ENCODE measurements around the gene FOXO1. TPM values are rescaled to one million over a fixed set of nuclear protein-coding genes. Genes with fewer than 3 reads are reported as not detected.

FOXO1 gene
- total and polyA plus RNA-seq, 2 of the 13 experiments (the other 11 are each of a cell fraction or from before 2014, with no cell fraction given): 8.1 to 13.1 TPM

- ChIA-PET CTCF (ENCODE audit: low intra/inter-chr PET ratio, low total read pairs) (no interaction called here), POLR2A (no interaction called here)
- TF ChIP-seq ZNF816 (CRISPR knock-in tag; IDR thresholded peaks at IDR 0.05; ENCODE audit: borderline replicate concordance) (no peak), ZNF850 (CRISPR knock-in tag; conservative IDR thresholded peaks at IDR 0.05) (no peak), ZNF691 (CRISPR knock-in tag; IDR thresholded peaks at IDR 0.05; ENCODE audit: borderline replicate concordance, low read depth) (no peak), ARHGAP35 (CRISPR knock-in tag; IDR thresholded peaks at IDR 0.05; ENCODE audit: borderline replicate concordance) (no peak), PATZ1 (CRISPR knock-in tag; IDR thresholded peaks at IDR 0.05) (no peak), NFE2L2 (IDR thresholded peaks at IDR 0.05; ENCODE audit: low read length) (no peak), SAP130 (CRISPR knock-in tag; IDR thresholded peaks at IDR 0.05; ENCODE audit: low read depth) (no peak), KDM1A (CRISPR knock-in tag; IDR thresholded peaks at IDR 0.05) (no peak), ZNF407 (CRISPR knock-in tag; IDR thresholded peaks at IDR 0.05; ENCODE audit: not compliant biosample characterization) (no peak), CHD2 (IDR thresholded peaks at IDR 0.05; ENCODE audit: low read depth, low read length) (no peak), RORA (CRISPR knock-in tag; IDR thresholded peaks at IDR 0.05) (no peak), ZNF773 (CRISPR knock-in tag; IDR thresholded peaks at IDR 0.05; ENCODE audit: borderline replicate concordance) (no peak), ZIK1 (CRISPR knock-in tag; IDR thresholded peaks at IDR 0.05; ENCODE audit: borderline replicate concordance, low read depth) (no peak), DNMT1 (CRISPR knock-in tag; IDR thresholded peaks at IDR 0.05) (no peak), CENPT (CRISPR knock-in tag; IDR thresholded peaks at IDR 0.05; ENCODE audit: low read depth) (no peak), SSRP1 (CRISPR knock-in tag; IDR thresholded peaks at IDR 0.05) (no peak)
Measured at GRCh38 chr13:40579535-40579934, 86.9 kb downstream of the FOXO1 start.

More at GRCh38 chr13:40579535-40579934, 86.9 kb downstream of the FOXO1 start:
- no peak overlapping the region for H3K4me2 ChIP-seq (ENCODE audit: low read depth, low read length)
- ATAC-seq (no peak), DNase-seq (ENCODE audit: low spot score) (no peak), FAIRE-seq (no peak)
- H3K79me2 ChIP-seq (ENCODE audit: insufficient read depth, low read length): peaks cover 97% of the 10 kb centered on the region
- peaks cover 0 to 3% of the 10 kb centered on the region in 2 experiments; a peak in 3 of 5 replicates for H3K36me3 ChIP-seq (replicated peaks in 1 of 2; ENCODE audit: control insufficient read depth in 1 of 2, insufficient read depth in 2 of 2, low read length in 2 of 2)
- peaks cover 12% of the 10 kb centered on the region for H3K9me3 ChIP-seq (ENCODE audit: low read length)
- H2AFZ ChIP-seq (ENCODE audit: low read length): no peak overlapping the region
- H3K27me3 ChIP-seq (ENCODE audit: control insufficient read depth in 1 of 2, insufficient read depth in 2 of 2, low read length in 2 of 2): no peaks in the 10 kb centered on the region
- H3K9ac ChIP-seq (ENCODE audit: insufficient read depth, low read depth, low read length): no peak overlapping the region
- H3K4me3 ChIP-seq (replicated peaks in 1 of 3; ENCODE audit: insufficient read depth in 1 of 3, low read depth in 2 of 3, low read length in 3 of 3): no peak overlapping the region
- no TSS peak for BruUV-seq (replicated peaks)
- in situ Hi-C loops (cut with HindIII; ENCODE audit: extremely low pct_ligation_motif_present, low pct_unique_long_range_greater_than_20kb): no loop called here
- H3K4me1 ChIP-seq (ENCODE audit: insufficient read depth, low read length): peaks cover 69% of the 10 kb centered on the region
- H3K27ac ChIP-seq (ENCODE audit: extremely low read length, insufficient read depth, low read length): no peak overlapping the region
- intact Hi-C loops (cut with micrococcal nuclease; ENCODE audit: unreplicated experiment): loop anchor here (2.0 kb wide), 1 partner anchor 15 kb away; no protein-coding TSS in a partner anchor
- WGBS (ENCODE audit: low lambda C conversion rate): 100% methylated on average over 2 of the region's 2 CpGs
- H4K20me1 ChIP-seq (ENCODE audit: insufficient read depth, low read length): peaks cover 43% of the 10 kb centered on the region
